ENCODE measurements around the gene ATG7.

The ATG7 gene

GRCh38 chr3:11415099-11415498, 142.9 kb downstream of the ATG7 start:
- H3K4me3 ChIP-seq (ENCODE audit: insufficient read depth, low read length, poor library complexity, severe bottlenecking): no peak overlapping the region
- no peak overlapping the region for H3K4me2 ChIP-seq (ENCODE audit: low read depth, low read length, poor library complexity, severe bottlenecking)
- H4K20me1 ChIP-seq (ENCODE audit: low read depth, low read length): no peaks in the 10 kb centered on the region
- no peaks in the 10 kb centered on the region for H3K9me2 ChIP-seq (replicated peaks; ENCODE audit: insufficient read depth, low read length)
- H3K27me3 ChIP-seq (ENCODE audit: low read length): no peaks in the 10 kb centered on the region
- H2AFZ ChIP-seq (ENCODE audit: low read depth, low read length, severe bottlenecking): no peak overlapping the region
- H3K27ac ChIP-seq (ENCODE audit: low read depth, low read length): no peak overlapping the region
- no peaks in the 10 kb centered on the region for H3K36me3 ChIP-seq (ENCODE audit: low read length)
- H3K79me2 ChIP-seq (ENCODE audit: insufficient read depth, low read length): no peaks in the 10 kb centered on the region
- no peak overlapping the region for H3K9ac ChIP-seq (ENCODE audit: low read length)
- no peak for TF ChIP-seq EZH2phosphoT487 (conservative IDR thresholded peaks at IDR 0.05; ENCODE audit: low read length)
- no peak for TF ChIP-seq CTCF (IDR thresholded peaks at IDR 0.05; ENCODE audit: insufficient read depth, low read length, poor library complexity, severe bottlenecking)
- no peaks in the 10 kb centered on the region for H3F3A ChIP-seq (ENCODE audit: insufficient read depth)
- H3K9me3 ChIP-seq (ENCODE audit: insufficient read depth, low read length): peaks cover 6% of the 10 kb centered on the region; the same call in 1 of the 2 replicates

GRCh38 chr3:11420066-11420465, 147.9 kb downstream of the ATG7 start:
- no peaks in the 10 kb centered on the region for H3K9me2 ChIP-seq (replicated peaks; ENCODE audit: insufficient read depth, low read length)
- H2AFZ ChIP-seq (ENCODE audit: low read depth, low read length, severe bottlenecking): no peak overlapping the region
- TF ChIP-seq CTCF (IDR thresholded peaks at IDR 0.05; ENCODE audit: insufficient read depth, low read length, poor library complexity, severe bottlenecking): no peak
- no peak for TF ChIP-seq EZH2phosphoT487 (conservative IDR thresholded peaks at IDR 0.05; ENCODE audit: low read length)
- H3K36me3 ChIP-seq (ENCODE audit: low read length): no peaks in the 10 kb centered on the region
- no peaks in the 10 kb centered on the region for H3K27me3 ChIP-seq (ENCODE audit: low read length)
- no peak overlapping the region for H3K9ac ChIP-seq (ENCODE audit: low read length)
- no peak overlapping the region for H3K4me3 ChIP-seq (ENCODE audit: insufficient read depth, low read length, poor library complexity, severe bottlenecking)
- no peaks in the 10 kb centered on the region for H3K79me2 ChIP-seq (ENCODE audit: insufficient read depth, low read length)
- no peak overlapping the region for H3K4me2 ChIP-seq (ENCODE audit: low read depth, low read length, poor library complexity, severe bottlenecking)
- no peaks in the 10 kb centered on the region for H4K20me1 ChIP-seq (ENCODE audit: low read depth, low read length)
- no peaks in the 10 kb centered on the region for H3F3A ChIP-seq (ENCODE audit: insufficient read depth)
- no peak overlapping the region for H3K27ac ChIP-seq (ENCODE audit: low read depth, low read length)
- no peaks in the 10 kb centered on the region for H3K9me3 ChIP-seq (ENCODE audit: insufficient read depth, low read length)

- H3K4me3 ChIP-seq (ENCODE audit: insufficient read depth, low read length, poor library complexity, severe bottlenecking): no peak overlapping the region
- H3K9ac ChIP-seq (ENCODE audit: low read length): no peak overlapping the region
- H3K79me2 ChIP-seq (ENCODE audit: insufficient read depth, low read length): no peaks in the 10 kb centered on the region
- no peaks in the 10 kb centered on the region for H3F3A ChIP-seq (ENCODE audit: insufficient read depth)
- no peaks in the 10 kb centered on the region for H4K20me1 ChIP-seq (ENCODE audit: low read depth, low read length)
- H3K9me2 ChIP-seq (replicated peaks; ENCODE audit: insufficient read depth, low read length): no peaks in the 10 kb centered on the region
- no peak overlapping the region for H3K4me2 ChIP-seq (ENCODE audit: low read depth, low read length, poor library complexity, severe bottlenecking)
- peaks cover 4% of the 10 kb centered on the region; the same call in 1 of the 2 replicates for H3K36me3 ChIP-seq (ENCODE audit: low read length)
- no peaks in the 10 kb centered on the region for H3K27me3 ChIP-seq (ENCODE audit: low read length)
- H3K9me3 ChIP-seq (ENCODE audit: insufficient read depth, low read length): no peaks in the 10 kb centered on the region
- TF ChIP-seq CTCF (IDR thresholded peaks at IDR 0.05; ENCODE audit: insufficient read depth, low read length, poor library complexity, severe bottlenecking) (no peak), EZH2phosphoT487 (conservative IDR thresholded peaks at IDR 0.05; ENCODE audit: low read length) (no peak)
- no peak overlapping the region for H3K27ac ChIP-seq (ENCODE audit: low read depth, low read length)
- no peak overlapping the region for H2AFZ ChIP-seq (ENCODE audit: low read depth, low read length, severe bottlenecking)
These were observed 150.1 kb downstream of the ATG7 start for GRCh38 chr3:11422291-11422690.

Data from SU-DHL-6 (cell line).